Esophagus squamous epithelium (tissue), 5 donors: ENCODE data around the gene TMEM131. TPM values are rescaled to one million over a fixed set of nuclear protein-coding genes. Genes with fewer than 3 reads are reported as not detected.

ENCODE experiments used
- DNase-seq: peaks from one replicate; lab custom pipeline; 2025; lab: John Stamatoyannopoulos, UW
- H3K27ac ChIP-seq, 4 donors: fragments of 200-600 bp; sonication (generic); one replicate each; pipeline ENCODE4 v1.5.1; 2016 to 2019; ENCODE audit warnings: mild to moderate bottlenecking in 1 of 4
- H3K27me3 ChIP-seq, 4 donors: fragments of 200-600 bp; sonication (generic); 1 replicate in 3 of 4; 2 replicates in 1 of 4; pipeline versions ENCODE4 v1.5.1 to v1.6.0; 2017 to 2021; ENCODE audit warnings: antibody characterized with exemption in 1 of 4
- H3K36me3 ChIP-seq, 3 donors: fragments of 200-600 bp; sonication (generic); one replicate each; pipeline ENCODE4 v1.5.1; 2016 to 2019
- H3K4me1 ChIP-seq, 3 donors: fragments of 200-600 bp; sonication (generic); one replicate each; pipeline ENCODE4 v1.5.1; 2017 to 2019
- H3K4me3 ChIP-seq, 4 donors: fragments of 200-600 bp; sonication (generic); 1 replicate in 3 of 4; 2 replicates in 1 of 4; pipeline ENCODE4 v1.5.1; 2016 to 2019; ENCODE audit warnings: mild to moderate bottlenecking in 2 of 4, moderate library complexity in 1 of 4
- H3K9me3 ChIP-seq, 3 donors: fragments of 200-600 bp; sonication (generic); one replicate each; pipeline ENCODE4 v1.5.1; 2016 to 2019
- CTCF ChIP-seq, 6 experiments: fragments of 450-650 bp in 4 of 6; fragments of 200-600 bp in 2 of 6; sonication (generic) in 2 of 6; IDR thresholded peaks; one replicate each; pipeline ENCODE4 v1.5.1; 2016 to 2019; ENCODE audit warnings: antibody characterized with exemption in 6 of 6, mild to moderate bottlenecking in 4 of 6, moderate library complexity in 4 of 6
- POLR2A ChIP-seq, 4 donors: fragments of 450-650 bp; IDR thresholded peaks; one replicate each; pipeline ENCODE4 v1.6.1; 2017; ENCODE audit warnings: antibody characterized with exemption in 4 of 4, mild to moderate bottlenecking in 4 of 4, moderate library complexity in 3 of 4
- WGBS, 2 donors: methylation state at CpG; one replicate each; pipeline ENCODE4 v1.1.5; 2018; 5-methylcytosine and 5-hydroxymethylcytosine counted together
- intact Hi-C: fragments of 100-400 bp; cut with DNase I; formaldehyde crosslinking; loops from one replicate; pipeline ENCODE4 v1.15.0; 2022
- total RNA-seq, 4 donors: library from RNA; depleted of rRNA; stranded (reverse); fragments of >200 nt; gene quantifications; one replicate each; pipeline ENCODE4 v1.1.0, GENCODE V29; 2016
- donor health status: DM: yes; HTN: yes; CAD: no.

TMEM131 gene
- total RNA-seq, 4 donors from 2014 or later, result 24.2 to 36.4 (median 28.1) TPM

- H3K27me3 ChIP-seq, result no peaks in the 10 kb centered on the region
- H3K4me3 ChIP-seq, result no peak overlapping the region
- DNase-seq, result no peak
- intact Hi-C loops, result no loop called here
- peaks cover 0 to 16% (median 4%) of the 10 kb centered on the region in 3 donors for H3K4me1 ChIP-seq
- no peaks in the 10 kb centered on the region for H3K9me3 ChIP-seq
- TF ChIP-seq CTCF (IDR thresholded peaks at IDR 0.05) (no peak), POLR2A (IDR thresholded peaks at IDR 0.05) (no peak)
- no peak overlapping the region for H3K27ac ChIP-seq
- H3K36me3 ChIP-seq, result no peaks in the 10 kb centered on the region
- WGBS, 2 donors, result 85 to 91% methylated on average over 4 to 6 of the region's 6 CpGs
Measured at GRCh38 chr2:98029718-98030222, 34.0 kb upstream of the TMEM131 start.

GRCh38 chr2:98028931-98029717 lies 33.4 kb upstream of the TMEM131 start:
- intact Hi-C loops, result no loop called here
- Histone ChIP-seq H3K27me3 (no peaks in the 10 kb centered on the region), H3K36me3 (no peaks in the 10 kb centered on the region), H3K4me3 (no peak overlapping the region), H3K9me3 (no peaks in the 10 kb centered on the region), H3K27ac (no peak overlapping the region), H3K4me1 (peaks cover 0 to 16% (median 4%) of the 10 kb centered on the region in 3 donors)
- WGBS, 2 donors, result 88 to 91% methylated on average over 10 to 12 of the region's 12 CpGs
- DNase-seq, result no peak
- no peak for TF ChIP-seq POLR2A (IDR thresholded peaks at IDR 0.05)
- TF ChIP-seq CTCF (IDR thresholded peaks at IDR 0.05), result no peak

- Histone ChIP-seq H3K27me3 (no peaks in the 10 kb centered on the region), H3K4me3 (no peak overlapping the region), H3K4me1 (peaks cover 0 to 16% (median 4%) of the 10 kb centered on the region in 3 donors), H3K27ac (no peak overlapping the region), H3K36me3 (no peaks in the 10 kb centered on the region), H3K9me3 (no peaks in the 10 kb centered on the region)
- DNase-seq, result no peak
- intact Hi-C loops, result no loop called here
- WGBS, 2 donors, result 74% methylated on average over 4 of the region's 4 CpGs
- TF ChIP-seq CTCF (IDR thresholded peaks at IDR 0.05), result no peak
Measured at GRCh38 chr2:98028101-98028561, 32.4 kb upstream of the TMEM131 start.

GRCh38 chr2:98027538-98027937 lies 31.8 kb upstream of the TMEM131 start:
- WGBS, 2 donors, result 83 to 92% methylated on average over 3 of the region's 3 CpGs
- H3K4me1 ChIP-seq, result peaks cover 0 to 16% (median 4%) of the 10 kb centered on the region in 3 donors
- H3K27me3 ChIP-seq, result no peaks in the 10 kb centered on the region
- intact Hi-C loops, result no loop called here
- H3K36me3 ChIP-seq, result no peaks in the 10 kb centered on the region
- DNase-seq, result no peak
- H3K4me3 ChIP-seq, result no peak overlapping the region
- TF ChIP-seq POLR2A (IDR thresholded peaks at IDR 0.05) (no peak), CTCF (IDR thresholded peaks at IDR 0.05) (no peak)
- H3K27ac ChIP-seq, result no peak overlapping the region
- no peaks in the 10 kb centered on the region for H3K9me3 ChIP-seq

GRCh38 chr2:98026927-98027522 lies 31.3 kb upstream of the TMEM131 start:
- Histone ChIP-seq H3K27me3 (no peaks in the 10 kb centered on the region), H3K4me3 (no peak overlapping the region), H3K4me1 (peaks cover 0 to 16% (median 4%) of the 10 kb centered on the region in 3 donors), H3K36me3 (no peaks in the 10 kb centered on the region), H3K9me3 (no peaks in the 10 kb centered on the region), H3K27ac (no peak overlapping the region)
- no peak for TF ChIP-seq POLR2A (IDR thresholded peaks at IDR 0.05)
- no peak for TF ChIP-seq CTCF (IDR thresholded peaks at IDR 0.05)
- no peak for DNase-seq
- 60 to 95% methylated on average over 2 of the region's 2 CpGs for WGBS, 2 donors
- intact Hi-C loops, result no loop called here
